Hippocampal formation (tissue), 2 donors: ENCODE measurements around the gene DLK2.
A peak's percentile ranks its signal among the peaks of the same experiment; 100 is the strongest.
"Not testable (repeated sequence)": the region's sequence is repeated elsewhere in the genome, so short reads cannot be mapped to it uniquely, and the experiment has no call there.

Experiments
- DNase-seq, 2 donors: peaks; one replicate each; lab custom pipeline; 2025; lab: John Stamatoyannopoulos, UW

Gene DLK2

DNA sequence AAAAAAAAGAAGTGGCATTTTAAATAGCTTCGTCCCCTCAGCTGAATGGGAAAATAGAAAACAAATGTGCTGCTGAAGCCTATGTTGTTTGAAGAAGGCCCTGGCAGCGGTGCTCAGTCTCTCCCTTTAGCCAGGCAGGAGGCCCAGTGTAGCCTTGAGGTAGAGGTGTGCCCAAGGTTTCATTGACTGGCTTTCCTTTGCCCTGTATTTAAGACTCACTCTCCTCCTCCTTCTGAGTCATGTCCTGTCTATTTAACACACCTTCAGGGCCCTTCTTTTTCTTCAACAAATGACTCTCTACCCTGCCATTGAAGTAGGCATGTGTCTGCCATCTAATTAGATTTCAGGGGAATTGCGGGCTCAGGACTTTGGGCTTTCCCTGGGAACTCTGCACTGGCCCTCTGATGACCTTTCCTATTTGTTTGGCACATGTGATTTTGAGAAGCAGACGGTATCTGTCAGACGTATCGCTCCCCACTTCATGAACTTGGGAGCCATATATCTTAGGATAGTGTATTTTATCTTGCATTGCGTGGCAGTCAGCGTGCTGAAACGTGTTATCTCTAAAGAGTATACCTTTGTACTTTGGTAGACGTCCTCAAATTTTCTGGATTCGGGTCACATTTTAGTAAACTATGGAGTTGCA is 26.4 kb upstream of the DLK2 start:
- DNase-seq, result no peak

- DNase-seq, result no peak
These were observed 25.7 kb upstream of the DLK2 start for GRCh38 chr6:43481075-43481474.

GRCh38 chr6:43478008-43478372 is 22.6 kb upstream of the DLK2 start:
- DNase-seq, result no peak

- DNase-seq, result peak; percentile 77 to 88
These were observed 22.1 kb upstream of the DLK2 start, which contains the start of gene TJAP1 for GRCh38 chr6:43477235-43478007. Gene TJAP1 (plus strand): TSS chr6:43477570. CDS start chr6:43499002, 21,432 bp downstream.

DNA sequence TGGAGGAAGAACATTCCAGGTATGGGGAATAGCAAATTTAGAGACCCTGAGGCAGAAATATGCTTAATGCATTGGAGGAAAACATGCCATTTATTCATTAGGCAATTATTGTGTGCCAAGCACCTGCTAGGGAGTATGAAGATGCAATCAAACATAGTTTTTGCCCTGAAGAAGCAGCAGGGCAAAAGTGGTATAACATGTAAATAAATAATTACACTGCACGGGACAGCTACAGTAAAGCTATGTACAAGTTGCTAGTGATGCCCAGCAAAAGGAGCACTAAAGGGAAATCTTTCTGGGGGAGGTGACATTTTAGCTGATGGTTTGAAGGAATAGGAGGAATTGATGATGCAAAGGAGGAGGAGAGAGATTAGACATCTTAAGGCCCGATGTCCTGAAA is 21.4 kb upstream of the DLK2 start:
- no peak for DNase-seq

DNA sequence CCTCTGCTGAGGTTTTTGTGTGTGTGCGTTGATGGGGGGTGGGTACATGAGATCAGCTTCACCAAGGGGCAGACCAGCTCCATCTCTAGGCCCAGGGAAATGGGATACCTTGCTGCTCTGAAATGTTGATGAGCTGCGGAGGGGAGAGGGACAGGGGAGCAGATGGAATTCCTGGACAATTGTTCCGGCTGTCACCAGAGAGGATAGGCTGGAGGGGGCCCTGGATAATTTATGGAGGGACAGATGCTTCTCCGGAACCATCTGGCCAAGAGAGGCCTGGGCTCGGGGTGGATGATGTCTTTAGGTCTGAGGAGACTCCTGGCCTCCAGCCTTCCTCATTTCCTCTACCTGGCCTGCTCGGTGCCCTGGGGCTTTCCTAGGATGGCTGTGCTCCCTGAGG is 20.2 kb upstream of the DLK2 start:
- no peak for DNase-seq

DNA sequence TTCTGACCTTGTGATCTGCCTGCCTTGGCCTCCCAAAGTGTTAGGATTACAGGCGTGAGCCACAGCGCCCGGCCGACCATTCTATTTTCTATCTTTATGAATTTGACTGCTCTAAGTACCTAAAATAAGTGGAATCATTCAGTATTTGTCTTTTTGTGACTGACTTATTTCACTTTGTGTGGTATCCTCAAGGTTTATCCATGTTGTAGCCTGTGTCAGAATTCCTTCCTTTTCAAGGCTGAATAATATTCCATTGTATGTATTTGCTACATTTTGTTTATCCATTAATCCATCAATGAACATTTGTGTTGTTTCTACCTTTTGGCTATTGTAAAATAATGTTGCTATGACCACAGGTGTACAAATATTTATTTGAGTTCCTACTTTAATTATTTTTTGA is 17.2 kb upstream of the DLK2 start:
- no peak for DNase-seq

GRCh38 chr6:43471399-43471798 is 16.1 kb upstream of the DLK2 start:
- DNase-seq, result no peak

DNA sequence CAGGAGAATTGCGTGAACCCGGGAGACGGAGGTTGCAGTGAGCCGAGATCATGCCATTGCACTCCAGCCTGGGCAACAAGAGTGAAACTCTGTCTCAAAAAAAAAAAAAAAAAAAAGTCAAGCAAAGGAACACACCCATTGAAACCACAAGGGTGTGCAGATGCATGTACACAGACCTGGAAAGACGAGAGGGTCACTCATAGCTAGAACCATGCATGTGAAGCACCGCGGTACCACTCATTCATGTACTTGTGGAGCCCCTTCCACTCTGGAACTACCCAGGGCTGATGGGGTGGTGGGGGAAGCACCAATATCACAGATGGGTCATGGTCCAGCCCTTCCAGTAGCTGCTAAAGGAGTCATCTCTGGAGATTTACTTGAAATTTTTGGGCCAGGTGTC is 14.6 kb upstream of the DLK2 start:
- DNase-seq, result no peak

- no peak for DNase-seq
These were observed 13.7 kb upstream of the DLK2 start for GRCh38 chr6:43468748-43469681.

DNA sequence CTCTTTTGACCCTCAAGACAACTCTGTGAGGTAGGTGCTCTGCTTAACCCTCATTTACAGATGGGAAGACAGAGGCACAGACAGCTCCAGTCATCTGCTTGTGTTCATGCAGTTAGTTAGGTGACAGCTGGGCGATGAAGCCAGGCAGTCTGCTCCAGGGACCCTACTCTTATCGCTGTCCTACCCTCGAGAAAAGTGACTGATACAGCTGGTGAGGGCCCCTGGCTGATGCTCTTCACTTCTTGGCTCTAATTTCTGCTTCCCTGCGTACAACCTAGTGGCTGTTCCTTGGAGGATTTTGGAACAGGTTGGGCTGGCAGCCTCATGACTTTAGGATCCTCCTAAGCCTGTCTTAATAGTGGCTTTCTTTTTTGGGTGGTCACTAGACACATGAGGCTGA is 12.9 kb upstream of the DLK2 start:
- no peak for DNase-seq

DNA sequence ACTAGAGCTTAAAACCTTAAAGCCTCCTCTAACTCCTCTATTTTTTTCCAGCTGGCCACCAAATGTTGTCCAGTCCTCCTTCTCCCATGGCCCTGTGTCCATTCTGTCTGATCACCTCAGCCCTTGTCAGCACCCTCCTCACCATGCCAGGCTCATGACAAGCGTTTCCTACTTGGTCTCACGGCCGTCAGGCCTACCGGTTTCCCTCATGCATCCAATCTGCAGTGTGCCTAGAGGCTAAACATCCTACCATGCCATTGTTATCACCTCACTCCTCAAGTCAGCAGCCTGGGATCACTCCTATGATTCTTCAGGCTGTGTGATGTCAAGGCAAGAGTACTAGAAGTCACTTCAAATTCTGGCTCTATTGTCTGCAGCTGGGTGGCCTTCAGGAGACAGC is 12.4 kb upstream of the DLK2 start:
- DNase-seq, result no peak

DNA sequence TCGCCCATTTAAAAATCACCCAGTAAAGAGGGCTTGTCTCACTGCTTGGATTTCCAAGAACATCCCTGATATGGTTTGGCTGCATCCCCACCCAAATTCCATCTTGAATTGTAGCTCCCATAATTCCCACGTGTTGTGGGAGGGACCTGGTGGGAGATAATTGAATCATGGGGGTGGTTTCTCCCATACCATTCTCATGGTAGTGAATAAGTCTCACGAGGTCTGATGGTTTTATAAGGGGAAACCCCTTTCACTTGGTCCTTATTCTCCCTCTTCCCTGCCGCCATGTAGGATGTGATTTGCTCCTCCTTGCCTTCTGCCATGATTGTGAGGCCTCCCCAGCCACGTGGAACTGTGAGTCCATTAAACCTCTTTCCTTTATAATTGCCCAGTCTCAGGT is 11.9 kb upstream of the DLK2 start:
- not testable (repeated sequence) for DNase-seq

DNA sequence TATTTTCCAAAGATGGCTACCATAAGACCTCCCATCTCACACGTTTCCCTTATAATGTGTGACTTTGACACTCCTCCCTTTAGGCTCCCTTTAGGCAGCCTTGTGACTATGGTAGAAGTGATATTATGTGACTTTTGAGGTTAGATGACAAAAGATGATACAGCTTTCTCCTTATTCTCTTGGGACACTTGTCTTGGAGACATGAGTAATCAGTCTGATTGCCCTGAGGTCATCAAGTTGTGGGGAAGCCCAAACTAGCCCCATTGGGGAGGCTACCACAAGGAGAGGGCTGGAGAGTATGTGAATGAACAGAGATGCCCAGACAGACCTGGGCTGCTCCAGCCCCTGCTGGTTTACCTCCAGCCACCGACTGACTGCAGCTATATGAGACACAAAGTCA is 10.6 kb upstream of the DLK2 start:
- DNase-seq, result no peak

DNA sequence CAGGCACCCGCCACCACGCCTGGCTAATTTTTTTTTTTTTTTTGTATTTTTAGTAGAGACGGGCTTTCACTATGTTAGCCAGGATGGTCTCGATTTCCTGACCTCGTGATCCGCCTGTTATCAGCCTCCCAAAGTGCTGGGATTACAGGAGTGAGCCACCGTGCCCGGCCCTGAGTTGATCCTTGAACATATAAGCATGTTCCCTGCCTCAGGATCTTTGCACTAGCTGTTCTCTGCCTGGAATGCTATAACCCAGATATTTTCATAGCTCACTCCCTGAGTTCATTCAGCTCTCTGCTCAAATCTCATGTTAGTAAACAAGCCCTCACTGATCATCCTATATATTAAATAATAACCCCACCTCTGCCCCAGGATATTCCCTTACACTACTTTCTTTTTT is 9.0 kb upstream of the DLK2 start:
- no peak for DNase-seq

- no peak for DNase-seq
These were observed 6.6 kb upstream of the DLK2 start for GRCh38 chr6:43461936-43462335.

- no peak for DNase-seq
These were observed 4.7 kb upstream of the DLK2 start for GRCh38 chr6:43460032-43460431.

- no peak for DNase-seq
These were observed 4.2 kb upstream of the DLK2 start for GRCh38 chr6:43459535-43459934.

DNA sequence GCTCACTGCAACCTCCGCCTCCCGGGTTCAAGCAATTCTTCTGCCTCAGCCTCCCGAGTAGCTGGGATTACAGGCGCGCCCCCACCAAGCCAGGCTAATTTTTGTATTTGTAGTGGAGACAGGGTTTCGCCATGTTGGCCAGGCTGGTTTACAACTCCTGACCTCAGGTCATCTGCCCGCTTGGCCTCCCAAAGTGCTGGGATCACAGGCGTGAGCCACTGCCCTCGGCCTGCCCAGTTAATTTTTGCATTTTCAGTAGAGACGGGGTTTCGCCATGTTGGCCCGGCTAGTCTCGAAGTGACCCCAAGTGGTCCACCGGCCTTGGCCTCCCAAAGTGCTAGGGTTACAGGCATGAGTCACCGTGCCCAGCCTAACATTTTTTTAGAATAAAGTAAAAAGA is 2.8 kb upstream of the DLK2 start:
- not testable (repeated sequence) for DNase-seq

DNA sequence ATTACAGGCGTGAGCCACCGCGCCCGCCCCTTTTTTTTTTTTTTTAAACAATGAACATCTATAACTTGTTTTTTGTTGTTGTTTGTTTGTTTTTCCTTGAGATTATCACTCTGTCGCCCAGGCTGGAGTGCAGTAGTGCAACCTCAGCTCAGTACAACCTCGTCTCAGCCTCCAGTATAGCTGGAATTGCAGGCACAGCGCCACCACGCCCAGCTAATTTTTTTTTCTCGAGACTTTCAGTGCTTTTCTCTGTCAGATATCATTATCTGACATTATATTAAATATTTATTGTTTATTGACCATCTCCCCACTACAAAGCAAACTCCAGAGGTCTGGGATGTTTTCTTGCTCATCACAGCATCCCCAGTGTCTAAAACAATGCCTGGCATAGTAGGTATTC is 2.3 kb upstream of the DLK2 start:
- no peak for DNase-seq

DNA sequence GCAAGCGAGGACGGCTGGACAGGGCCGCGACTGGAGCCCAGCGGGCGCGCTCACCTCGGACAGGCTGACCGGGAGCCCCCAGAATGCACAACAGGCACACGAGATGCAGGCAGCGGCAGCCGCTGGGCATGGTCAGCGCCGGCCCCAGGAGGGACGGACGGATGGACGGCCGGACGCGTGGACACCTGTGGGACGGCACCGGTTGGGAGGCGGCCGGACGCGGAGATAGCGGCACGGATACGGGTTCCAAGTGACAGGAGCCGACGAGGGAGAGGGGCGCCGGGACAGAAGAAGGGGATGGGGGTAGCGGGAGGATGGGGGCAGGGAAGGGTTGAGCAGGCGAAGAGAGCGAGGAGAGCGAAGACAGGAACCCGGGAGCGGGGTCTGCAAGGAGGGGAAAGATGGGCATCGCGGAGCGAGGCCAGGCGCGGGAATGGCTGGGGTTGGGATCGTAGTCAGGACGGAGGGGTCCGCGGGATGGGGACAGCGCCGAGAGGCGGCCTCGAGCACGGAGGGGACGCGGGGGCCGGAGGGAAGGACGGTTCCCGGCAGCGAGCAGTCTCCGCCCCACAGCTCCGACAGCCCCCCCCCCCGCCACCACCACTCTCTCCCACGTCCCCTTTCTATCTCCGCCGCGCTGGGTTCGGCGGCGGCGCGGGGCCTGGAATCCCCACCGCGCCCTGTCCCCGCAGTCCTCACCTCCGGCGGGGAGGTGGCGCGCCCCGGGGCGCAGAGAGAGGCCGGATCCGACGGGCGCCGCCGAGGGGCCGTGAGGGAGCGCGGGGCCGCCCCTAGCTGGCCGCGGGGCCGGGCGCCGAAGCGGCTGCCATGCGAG is 435 bp downstream of the DLK2 start:
- DNase-seq, result peak; percentile 7 to 81

DNA sequence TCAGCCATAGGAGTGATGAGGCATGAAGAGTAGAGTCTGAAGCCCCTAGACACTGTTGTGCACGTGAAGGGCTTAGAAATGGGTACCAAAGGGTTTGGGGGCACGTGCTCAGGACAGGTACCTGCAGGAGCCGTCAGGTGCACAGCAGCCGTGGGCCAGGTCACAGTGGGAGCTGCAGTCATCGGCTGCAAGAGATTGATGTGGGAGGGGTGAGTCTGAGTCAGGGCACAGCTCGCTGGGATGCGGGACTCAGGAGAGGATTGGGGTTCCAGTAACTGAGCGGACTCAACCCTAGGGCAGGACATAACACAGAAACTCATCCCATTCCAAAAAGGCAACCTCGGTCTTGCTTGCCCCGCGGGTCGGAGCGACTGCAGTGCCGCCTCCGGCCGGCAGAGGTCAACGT is 1.1 kb downstream of the DLK2 start:
- peak in 1 of 2 donors; percentile 46 for DNase-seq
